ENCODE measurements around the gene AKAP1. TPM values are rescaled to one million over a fixed set of nuclear protein-coding genes. Genes with fewer than 3 reads are reported as not detected.
"Not testable (repeated sequence)": the region's sequence is repeated elsewhere in the genome, so short reads cannot be mapped to it uniquely, and the experiment has no call there.

The AKAP1 gene
- total RNA-seq, 1 donor: 14.5 TPM

DNA sequence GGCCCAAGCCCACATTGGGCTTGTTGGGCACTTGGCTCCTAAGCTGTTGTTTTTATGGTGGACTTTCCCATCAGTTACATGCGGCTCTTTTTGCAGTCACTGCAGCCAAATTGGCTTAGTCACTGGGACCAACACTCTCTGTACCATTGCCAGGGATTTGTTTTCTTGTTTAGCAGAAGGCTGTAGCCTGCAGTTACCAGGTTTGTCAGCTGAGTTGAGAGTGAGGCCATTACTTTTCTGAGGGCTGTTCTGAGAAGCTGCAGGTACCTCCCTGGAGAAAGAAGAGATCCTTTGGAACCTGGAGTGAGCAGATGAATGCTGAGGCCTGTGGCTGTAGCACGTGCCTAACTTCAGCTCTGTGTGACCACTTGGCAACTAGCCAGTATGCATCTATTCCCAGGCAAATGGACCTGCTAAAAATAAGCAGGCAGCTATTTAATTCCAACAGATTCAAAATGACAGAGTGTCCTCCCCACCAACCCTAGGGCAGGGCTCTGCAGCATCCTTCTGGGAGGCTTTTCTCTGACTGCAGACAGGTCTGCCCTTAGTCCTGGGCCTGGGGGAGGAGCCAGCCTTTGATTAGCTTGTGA lies 12.9 kb downstream of the AKAP1 start:
- Histone ChIP-seq H3K4me2 (ENCODE audit: insufficient read depth, low read length) (no peak overlapping the region), H3K36me3 (ENCODE audit: insufficient read depth, low read length) (no peaks in the 10 kb centered on the region), H4K20me1 (ENCODE audit: insufficient read depth, low read length) (peaks cover 7% of the 10 kb centered on the region), H3K27ac (ENCODE audit: low read depth, low read length) (peak overlapping the region; percentile 34), H2AFZ (ENCODE audit: low read length) (no peak overlapping the region), H3K4me3 (ENCODE audit: insufficient read depth, low read length) (no peak overlapping the region), H3K4me1 (ENCODE audit: insufficient read depth, low read length) (peaks cover 11% of the 10 kb centered on the region), H3K27me3 (ENCODE audit: insufficient read depth, low read length) (no peaks in the 10 kb centered on the region), H3K9me3 (ENCODE audit: low read depth, low read length) (no peaks in the 10 kb centered on the region), H3K79me2 (ENCODE audit: insufficient read depth, low read length) (peaks cover 10% of the 10 kb centered on the region)
- peak; percentile 84 for DNase-seq (ENCODE audit: insufficient read length, low spot score, missing footprints)
- TF ChIP-seq, protein P1, sequence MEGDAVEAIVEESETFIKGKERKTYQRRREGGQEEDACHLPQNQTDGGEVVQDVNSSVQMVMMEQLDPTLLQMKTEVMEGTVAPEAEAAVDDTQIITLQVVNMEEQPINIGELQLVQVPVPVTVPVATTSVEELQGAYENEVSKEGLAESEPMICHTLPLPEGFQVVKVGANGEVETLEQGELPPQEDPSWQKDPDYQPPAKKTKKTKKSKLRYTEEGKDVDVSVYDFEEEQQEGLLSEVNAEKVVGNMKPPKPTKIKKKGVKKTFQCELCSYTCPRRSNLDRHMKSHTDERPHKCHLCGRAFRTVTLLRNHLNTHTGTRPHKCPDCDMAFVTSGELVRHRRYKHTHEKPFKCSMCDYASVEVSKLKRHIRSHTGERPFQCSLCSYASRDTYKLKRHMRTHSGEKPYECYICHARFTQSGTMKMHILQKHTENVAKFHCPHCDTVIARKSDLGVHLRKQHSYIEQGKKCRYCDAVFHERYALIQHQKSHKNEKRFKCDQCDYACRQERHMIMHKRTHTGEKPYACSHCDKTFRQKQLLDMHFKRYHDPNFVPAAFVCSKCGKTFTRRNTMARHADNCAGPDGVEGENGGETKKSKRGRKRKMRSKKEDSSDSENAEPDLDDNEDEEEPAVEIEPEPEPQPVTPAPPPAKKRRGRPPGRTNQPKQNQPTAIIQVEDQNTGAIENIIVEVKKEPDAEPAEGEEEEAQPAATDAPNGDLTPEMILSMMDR (IDR thresholded peaks at IDR 0.05; ENCODE audit: extremely low read depth, low read depth, low read length): no peak

GRCh38 chr17:57099165-57099564 lies 14.1 kb downstream of the AKAP1 start:
- peaks cover 7% of the 10 kb centered on the region for H3K79me2 ChIP-seq (ENCODE audit: insufficient read depth, low read length)
- peaks cover 7% of the 10 kb centered on the region for H4K20me1 ChIP-seq (ENCODE audit: insufficient read depth, low read length)
- peaks cover 11% of the 10 kb centered on the region for H3K4me1 ChIP-seq (ENCODE audit: insufficient read depth, low read length)
- H3K9me3 ChIP-seq (ENCODE audit: low read depth, low read length): no peaks in the 10 kb centered on the region
- no peak for DNase-seq (ENCODE audit: insufficient read length, low spot score, missing footprints)
- H3K4me2 ChIP-seq (ENCODE audit: insufficient read depth, low read length): no peak overlapping the region
- TF ChIP-seq, protein P1 (IDR thresholded peaks at IDR 0.05; ENCODE audit: extremely low read depth, low read depth, low read length): no peak
- no peaks in the 10 kb centered on the region for H3K36me3 ChIP-seq (ENCODE audit: insufficient read depth, low read length)
- no peaks in the 10 kb centered on the region for H3K27me3 ChIP-seq (ENCODE audit: insufficient read depth, low read length)
- no peak overlapping the region for H2AFZ ChIP-seq (ENCODE audit: low read length)
- no peak overlapping the region for H3K4me3 ChIP-seq (ENCODE audit: insufficient read depth, low read length)
- H3K27ac ChIP-seq (ENCODE audit: low read depth, low read length): no peak overlapping the region

DNA sequence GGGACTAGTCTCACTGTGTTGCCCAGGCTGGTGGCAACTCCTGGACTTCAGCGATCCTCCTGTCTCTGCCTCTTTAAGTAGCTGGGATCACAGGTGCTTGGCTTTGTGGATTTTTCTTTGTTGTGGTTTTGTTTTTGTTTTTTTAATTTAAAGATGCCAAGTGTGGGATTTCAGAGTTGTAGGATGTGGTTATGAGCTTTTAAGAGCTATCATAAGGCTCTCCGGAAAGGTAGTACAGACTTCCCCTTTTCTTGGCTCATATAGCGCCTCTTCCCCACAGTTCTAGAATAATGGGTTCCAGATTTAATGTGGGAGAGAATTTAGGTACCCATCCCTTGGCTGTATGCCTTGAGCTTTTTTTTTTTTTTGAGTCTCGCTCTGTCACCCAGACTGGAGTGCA lies 17.1 kb downstream of the AKAP1 start:
- H3K27me3 ChIP-seq (ENCODE audit: insufficient read depth, low read length): no peaks in the 10 kb centered on the region
- no peak overlapping the region for H3K27ac ChIP-seq (ENCODE audit: low read depth, low read length)
- no peak overlapping the region for H3K4me3 ChIP-seq (ENCODE audit: insufficient read depth, low read length)
- no peaks in the 10 kb centered on the region for H3K79me2 ChIP-seq (ENCODE audit: insufficient read depth, low read length)
- peaks cover 20% of the 10 kb centered on the region for H4K20me1 ChIP-seq (ENCODE audit: insufficient read depth, low read length)
- no peak overlapping the region for H3K4me2 ChIP-seq (ENCODE audit: insufficient read depth, low read length)
- no peaks in the 10 kb centered on the region for H3K9me3 ChIP-seq (ENCODE audit: low read depth, low read length)
- H2AFZ ChIP-seq (ENCODE audit: low read length): no peak overlapping the region
- no peaks in the 10 kb centered on the region for H3K36me3 ChIP-seq (ENCODE audit: insufficient read depth, low read length)
- H3K4me1 ChIP-seq (ENCODE audit: insufficient read depth, low read length): peaks cover 15% of the 10 kb centered on the region
- TF ChIP-seq, protein P1 (IDR thresholded peaks at IDR 0.05; ENCODE audit: extremely low read depth, low read depth, low read length): no peak
- DNase-seq (ENCODE audit: insufficient read length, low spot score, missing footprints): no peak

GRCh38 chr17:57102660-57103059 lies 17.6 kb downstream of the AKAP1 start:
- not testable (repeated sequence) for H3K79me2 ChIP-seq (ENCODE audit: insufficient read depth, low read length); DNase-seq (ENCODE audit: insufficient read length, low spot score, missing footprints); H3K27me3 ChIP-seq (ENCODE audit: insufficient read depth, low read length); H3K27ac ChIP-seq (ENCODE audit: low read depth, low read length); H3K4me3 ChIP-seq (ENCODE audit: insufficient read depth, low read length); H3K9me3 ChIP-seq (ENCODE audit: low read depth, low read length); H3K36me3 ChIP-seq (ENCODE audit: insufficient read depth, low read length); H3K4me2 ChIP-seq (ENCODE audit: insufficient read depth, low read length); H2AFZ ChIP-seq (ENCODE audit: low read length)
- Histone ChIP-seq H4K20me1 (ENCODE audit: insufficient read depth, low read length) (peaks cover 20% of the 10 kb centered on the region), H3K4me1 (ENCODE audit: insufficient read depth, low read length) (peaks cover 11% of the 10 kb centered on the region)

All from osteoblast (primary cell).